Hematopoietic multipotent progenitor cell (in vitro differentiated cells): ENCODE results near the gene TPBGL. TPM values are rescaled to one million over a fixed set of nuclear protein-coding genes. Genes with fewer than 3 reads are reported as not detected.

Source experiments
- DNase-seq, 3 donors: peaks; one replicate each; pipeline ENCODE4 v3.0.0-alpha.2; 2011 to 2015; ENCODE audit warnings: low read depth in 2 of 3, low spot score in 2 of 3
- total RNA-seq: library from RNA; depleted of rRNA; stranded (reverse); fragments of >200 nt; gene quantifications from one replicate; pipeline ENCODE4 v1.2.3, GENCODE V29; 2012

The TPBGL gene
- total RNA-seq, 1 donor = under 0.01 TPM

DNA sequence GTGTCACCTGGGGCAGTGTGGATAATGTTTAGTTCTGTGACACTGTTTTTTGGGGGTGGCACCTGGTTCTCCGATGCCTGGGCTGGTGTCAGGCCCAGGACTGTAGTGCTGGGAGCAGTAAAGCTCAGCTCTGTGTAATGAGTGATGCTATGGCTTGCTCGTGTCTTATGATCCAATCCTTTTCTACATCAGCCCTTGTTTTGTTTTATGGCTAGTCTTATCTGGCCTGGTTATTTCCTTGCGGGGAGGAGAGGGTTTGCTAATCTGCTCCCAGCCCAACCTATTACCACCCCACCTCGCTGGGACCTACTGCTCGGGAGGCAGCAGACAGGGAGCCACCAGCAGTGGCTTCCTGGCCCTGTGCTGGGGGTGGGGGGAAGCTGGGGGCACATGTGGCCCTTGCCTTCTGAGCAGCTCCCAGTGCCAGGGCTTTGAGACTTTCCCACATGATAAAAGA is 35.0 kb upstream of the TPBGL start:
- no peak for DNase-seq

DNA sequence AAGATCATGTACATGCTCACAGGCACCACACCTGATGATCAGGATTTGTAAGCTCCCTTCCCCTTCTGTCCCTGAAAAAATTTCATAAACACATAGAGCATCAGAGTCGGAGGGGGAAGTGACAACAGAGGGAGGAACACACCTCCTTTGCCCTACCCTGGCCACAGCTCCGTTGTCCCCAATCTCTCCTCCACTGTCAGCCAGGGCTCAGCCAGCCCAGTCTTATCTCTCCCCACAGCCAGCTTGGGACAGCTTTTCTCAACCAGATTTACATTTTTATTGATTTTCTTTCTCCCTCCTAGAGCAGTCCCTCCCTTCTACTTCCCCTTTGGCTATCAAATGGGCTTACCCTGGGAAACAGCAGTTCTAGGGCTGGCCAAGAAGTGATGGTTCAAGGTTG is 32.1 kb upstream of the TPBGL start:
- no peak for DNase-seq

DNA sequence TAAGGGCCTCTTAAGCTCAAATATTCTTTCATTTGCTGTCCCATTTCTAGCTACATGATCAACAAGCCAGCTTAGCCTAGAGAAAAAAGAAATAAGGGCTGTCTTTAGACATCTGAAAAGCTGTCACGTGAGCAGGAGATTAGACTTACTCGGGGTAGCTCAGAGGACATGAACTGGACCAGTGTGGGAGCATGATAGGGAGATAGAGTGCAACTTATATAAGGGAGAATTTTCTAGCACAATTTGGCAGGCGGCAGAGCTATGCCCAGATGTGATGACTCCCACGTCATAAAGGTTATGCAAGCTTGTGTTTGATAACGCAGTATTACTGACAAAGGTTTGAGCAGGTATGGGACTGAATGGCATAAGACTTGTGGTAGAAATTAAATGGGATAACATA is 28.2 kb upstream of the TPBGL start:
- DNase-seq = no peak

DNA sequence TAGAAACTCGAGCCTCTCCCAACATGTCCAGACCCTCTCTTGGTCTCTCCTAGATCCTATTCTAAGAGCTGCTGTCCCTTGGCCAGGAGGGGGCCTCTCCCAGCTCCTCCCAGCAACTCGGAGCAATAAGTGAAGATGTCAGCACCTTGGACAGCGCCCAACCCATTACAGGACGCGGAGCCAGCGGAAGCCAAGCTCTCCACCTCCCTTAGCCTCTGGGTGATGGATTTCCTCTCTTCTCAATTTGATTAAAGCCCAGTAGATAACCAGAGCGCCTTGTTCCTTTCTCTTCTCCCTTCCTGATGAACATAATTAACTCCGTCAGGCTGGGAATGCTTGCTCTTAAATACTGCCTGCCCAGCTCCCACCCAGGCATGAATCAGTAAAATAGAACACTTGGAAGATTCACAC is 26.2 kb upstream of the TPBGL start:
- DNase-seq = peak; percentile 50 to 94 (median 85)

DNA sequence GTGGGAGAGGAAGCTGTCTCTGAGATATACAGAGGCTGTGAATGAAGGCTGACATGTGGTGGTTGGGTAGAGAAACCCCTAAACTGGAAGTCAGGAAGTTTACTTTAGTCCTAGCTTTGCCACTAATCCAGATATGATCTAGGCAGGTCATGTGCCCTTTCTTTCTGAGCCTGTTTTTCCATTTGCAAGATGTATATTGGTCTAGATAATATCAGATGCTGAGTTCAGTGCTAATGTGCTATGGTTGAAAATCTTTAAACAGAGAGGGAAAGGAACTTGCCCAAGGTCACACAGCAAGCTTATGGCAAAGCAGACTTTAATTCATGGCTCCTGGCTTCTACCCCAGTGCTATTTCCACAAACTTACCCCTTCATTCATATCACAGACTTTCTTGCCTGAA is 25.7 kb upstream of the TPBGL start:
- DNase-seq = no peak

DNA sequence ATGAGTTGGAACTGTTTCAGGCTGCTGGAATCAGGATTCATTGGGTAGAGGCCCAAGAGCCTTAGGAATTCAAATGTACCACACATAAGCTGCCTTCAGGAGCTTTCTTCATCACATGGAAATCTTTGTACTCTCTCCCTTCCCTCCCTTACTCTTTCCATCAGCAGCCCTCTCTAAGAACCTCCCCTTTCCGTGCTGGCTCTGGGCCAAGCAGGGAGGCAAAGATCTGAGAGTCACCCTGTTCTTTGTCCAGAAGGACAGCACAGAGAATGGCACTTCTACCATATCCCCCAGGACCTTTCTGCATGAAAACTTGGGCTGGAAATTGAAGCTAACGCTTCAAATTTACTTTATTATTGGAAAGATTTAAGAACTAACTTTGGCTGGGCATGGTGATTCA is 20.7 kb upstream of the TPBGL start:
- DNase-seq = no peak

DNA sequence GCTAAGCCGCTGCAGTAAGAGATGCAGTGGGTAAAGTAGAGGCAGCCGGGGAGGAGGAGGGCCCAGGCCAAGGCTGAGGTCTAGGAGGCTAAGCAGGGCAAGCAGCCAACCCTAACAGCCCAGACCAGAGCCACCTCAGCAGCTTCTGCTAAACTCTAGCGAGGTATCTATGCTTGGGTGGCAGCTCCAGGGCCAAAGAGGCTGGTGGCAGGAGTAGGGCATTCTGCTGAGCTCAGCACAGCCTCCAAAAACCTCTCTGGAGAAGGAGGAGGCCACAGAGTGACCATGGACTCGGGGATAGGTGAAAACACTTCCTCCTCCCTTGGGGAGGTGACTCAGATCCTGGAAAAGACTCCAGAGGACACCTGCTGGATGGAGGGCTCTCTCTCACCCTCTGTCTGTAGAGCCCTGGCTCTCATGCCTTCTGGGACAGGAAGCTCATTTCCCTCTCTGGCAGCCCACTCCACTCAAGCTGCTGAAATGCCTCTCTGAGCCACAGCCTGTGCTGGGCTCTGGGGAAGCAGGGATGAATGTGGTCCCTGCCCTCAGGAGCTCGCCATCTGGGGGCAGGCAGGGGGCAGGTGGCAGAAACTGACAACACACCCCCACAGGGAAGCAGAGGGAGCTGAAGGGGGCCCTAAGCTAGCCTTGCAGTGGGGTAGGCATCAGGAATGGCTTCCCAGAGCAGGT is 16.5 kb upstream of the TPBGL start:
- DNase-seq = no peak

DNA sequence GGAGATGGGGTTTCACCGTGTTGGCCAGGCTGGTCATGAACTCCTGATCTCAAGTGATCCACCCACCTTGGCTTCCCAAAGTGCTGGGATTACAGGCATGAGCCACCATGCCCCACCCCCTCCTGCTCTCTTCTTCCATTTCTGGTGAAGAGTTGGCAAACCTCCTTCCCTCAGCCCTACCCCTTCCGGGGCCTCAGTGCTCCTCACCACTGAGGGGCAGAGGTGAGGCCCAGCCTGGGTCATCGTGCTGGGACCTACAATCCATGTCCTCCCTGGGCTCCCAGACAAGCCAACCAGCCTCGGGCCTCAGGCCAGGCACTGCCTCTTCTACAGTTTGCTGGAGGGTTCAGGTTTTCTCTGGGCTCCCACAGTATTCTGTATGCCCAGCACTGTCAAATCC is 14.8 kb upstream of the TPBGL start:
- no peak for DNase-seq

DNA sequence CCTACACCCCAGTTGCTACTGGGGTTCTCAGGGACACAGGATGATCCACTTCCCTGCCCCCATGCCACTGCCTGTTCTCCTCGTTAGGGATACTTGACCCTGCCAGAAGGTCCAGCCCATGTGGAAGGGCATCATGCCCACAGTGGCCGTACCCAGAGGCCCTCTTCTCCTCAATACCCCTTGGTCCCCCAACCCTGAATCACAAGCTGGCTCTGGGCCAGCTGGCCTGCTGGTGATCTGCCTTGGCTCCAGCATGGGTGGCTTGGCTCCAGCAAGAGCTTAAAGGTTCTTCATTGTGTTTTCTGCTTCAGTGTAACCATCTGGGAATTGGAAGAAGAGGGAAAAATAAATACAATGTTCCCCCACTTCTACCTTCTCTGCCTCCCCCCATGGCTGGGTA is 11.1 kb upstream of the TPBGL start:
- no peak for DNase-seq

DNA sequence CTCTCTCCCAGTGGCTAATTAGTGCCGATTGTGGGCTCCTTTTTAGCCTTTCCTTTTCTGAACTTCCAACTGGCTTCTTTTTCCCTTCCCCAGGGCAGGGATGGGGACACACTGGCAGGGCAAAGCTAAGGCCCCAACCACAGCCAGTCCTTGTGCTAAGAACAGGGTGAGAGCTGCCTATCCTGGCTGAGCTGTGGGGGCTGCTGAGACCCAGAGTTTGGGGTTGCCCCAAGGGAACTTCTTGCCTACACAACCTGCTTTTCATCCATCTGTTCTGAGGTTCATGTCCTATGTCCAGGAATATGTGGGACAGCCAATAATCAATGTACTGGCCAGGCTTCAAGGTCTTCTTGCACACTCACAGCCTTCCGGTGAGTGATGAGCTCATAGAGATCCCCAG is 10.0 kb upstream of the TPBGL start:
- DNase-seq = no peak

DNA sequence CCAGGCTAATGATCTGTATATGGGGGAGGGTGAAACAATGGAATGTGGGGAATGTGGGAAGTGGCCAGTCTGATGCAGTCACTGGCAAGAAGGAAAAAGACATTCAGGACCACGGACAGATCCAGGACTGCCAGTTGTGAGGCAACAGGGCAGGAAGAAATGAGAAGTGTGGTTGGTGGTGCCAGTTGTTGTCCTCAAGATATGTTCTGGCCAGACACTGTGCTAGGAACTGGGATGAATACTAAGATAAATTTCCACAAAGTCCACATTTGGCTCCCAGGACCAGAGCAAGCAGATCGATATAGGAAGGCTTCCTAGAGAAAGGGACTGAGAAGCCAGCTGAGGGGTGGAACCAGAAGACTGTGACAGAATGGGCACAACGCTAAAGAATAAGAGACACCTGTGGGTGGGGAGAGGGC is 6.8 kb upstream of the TPBGL start:
- DNase-seq = peak in 2 of 3 donors; percentile 31 to 76

DNA sequence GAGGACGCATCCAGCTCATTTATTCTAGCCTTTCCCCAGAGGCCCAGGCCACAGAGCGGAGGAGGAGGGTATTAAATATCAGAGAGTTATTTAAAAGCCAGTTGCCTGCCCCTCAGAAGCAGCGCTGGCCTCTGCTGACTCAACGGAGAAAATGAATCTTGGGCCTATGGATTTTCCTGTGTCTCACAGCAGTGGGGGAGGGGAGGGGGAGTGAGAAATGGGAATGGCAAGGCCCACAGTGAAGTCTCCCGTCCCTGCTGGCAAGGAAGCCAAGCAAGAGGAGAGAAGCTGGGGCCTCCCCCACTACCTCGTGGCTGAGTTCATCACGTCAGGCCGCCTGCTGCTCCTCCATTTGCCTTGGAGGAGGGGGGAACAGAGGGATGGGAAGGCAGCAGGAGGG is 4.5 kb upstream of the TPBGL start:
- no peak for DNase-seq

DNA sequence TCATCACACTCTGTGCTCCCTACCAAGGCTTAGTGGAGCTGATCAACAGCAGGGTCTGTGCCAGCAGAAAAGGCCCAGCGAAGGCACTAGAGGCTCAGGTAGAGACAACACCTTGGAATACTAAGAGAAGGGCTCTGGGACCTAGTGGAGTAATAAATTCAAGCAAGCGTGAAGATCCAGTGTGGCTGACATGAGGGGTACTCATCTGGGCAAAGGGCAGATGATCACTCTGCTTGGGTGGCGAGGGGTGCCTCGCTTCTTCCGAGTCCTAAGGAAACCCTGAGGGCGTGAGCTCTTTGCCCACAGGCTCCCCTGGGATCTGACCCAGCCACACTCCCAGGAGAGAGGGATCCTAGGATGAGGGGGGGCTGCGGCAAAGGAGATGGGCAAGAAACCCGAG is 3.5 kb upstream of the TPBGL start:
- no peak for DNase-seq

DNA sequence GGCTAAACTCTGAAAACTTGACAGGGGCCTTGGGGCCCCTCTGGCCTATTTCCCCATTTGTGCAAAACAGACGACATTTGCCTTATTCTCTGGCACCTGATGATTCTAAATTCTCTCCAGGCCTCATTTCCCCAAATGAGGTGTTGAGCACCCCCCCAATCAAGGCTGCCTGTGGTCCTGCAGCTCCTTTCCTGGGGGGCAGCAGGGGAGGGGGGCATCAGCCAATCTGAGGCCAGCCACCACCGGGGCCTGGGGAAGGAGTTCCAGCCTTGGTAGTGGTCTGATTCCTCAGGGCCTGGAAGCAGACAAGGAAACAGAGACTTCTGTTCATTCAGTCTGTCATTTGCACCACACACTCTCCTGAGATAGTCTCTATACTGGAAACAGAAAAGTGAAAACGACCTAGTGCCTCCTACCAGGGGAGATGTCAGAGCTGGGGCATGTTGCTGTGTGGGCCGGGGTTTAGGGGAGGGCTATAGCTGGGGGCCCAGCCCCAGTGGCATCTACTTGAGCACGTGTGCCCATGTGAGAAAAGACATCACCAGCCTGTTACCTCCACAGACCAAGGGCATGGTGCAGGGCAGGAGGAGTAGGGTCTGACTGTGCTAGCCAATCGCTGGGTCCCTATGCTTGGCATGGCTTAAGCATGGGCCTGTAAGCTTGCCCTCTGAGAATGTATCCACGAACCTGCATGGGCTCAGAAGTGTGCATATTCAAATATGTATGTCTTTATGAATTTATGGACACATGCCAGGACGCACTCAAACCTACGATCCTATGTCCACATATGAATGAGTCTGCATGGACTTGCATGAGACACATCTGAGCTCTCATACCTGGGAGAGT is 1.8 kb upstream of the TPBGL start:
- no peak for DNase-seq

DNA sequence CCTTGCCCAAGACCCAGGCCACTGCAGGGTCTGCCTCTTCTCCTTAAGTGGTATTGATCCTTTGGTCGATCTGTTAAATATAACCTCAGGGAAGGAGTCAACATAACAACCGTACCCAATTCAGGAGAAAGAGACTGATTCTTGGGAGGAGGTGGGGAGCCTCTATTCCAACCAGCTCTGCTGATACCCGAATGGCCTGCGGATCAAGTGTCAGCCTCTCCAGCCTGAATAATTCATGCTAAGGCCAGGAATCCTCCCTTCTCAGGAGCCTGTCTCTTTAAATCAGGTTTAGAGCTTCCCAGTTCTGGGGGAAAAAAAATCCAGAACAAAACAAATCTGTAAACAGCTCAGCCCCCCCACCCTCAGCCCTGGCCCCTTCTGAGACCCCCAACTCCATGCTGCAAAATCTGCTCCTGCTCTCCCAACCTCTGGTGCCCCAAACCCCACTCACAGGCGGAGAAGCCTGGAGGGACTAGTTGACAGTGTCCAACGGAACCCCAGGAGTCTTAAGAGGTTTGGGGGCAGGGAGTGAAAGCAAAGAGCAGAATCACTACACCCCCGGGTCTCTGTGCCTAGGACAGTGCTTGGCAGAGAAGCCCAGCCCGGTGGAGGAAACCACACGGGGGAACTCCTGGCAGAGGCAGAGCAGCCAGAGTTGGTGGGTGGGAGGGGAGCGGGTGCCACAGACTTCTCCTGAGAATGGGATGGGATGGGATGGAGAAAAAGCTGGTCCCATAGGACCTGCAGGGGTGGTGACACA is 863 bp upstream of the TPBGL start:
- no peak for DNase-seq

DNA sequence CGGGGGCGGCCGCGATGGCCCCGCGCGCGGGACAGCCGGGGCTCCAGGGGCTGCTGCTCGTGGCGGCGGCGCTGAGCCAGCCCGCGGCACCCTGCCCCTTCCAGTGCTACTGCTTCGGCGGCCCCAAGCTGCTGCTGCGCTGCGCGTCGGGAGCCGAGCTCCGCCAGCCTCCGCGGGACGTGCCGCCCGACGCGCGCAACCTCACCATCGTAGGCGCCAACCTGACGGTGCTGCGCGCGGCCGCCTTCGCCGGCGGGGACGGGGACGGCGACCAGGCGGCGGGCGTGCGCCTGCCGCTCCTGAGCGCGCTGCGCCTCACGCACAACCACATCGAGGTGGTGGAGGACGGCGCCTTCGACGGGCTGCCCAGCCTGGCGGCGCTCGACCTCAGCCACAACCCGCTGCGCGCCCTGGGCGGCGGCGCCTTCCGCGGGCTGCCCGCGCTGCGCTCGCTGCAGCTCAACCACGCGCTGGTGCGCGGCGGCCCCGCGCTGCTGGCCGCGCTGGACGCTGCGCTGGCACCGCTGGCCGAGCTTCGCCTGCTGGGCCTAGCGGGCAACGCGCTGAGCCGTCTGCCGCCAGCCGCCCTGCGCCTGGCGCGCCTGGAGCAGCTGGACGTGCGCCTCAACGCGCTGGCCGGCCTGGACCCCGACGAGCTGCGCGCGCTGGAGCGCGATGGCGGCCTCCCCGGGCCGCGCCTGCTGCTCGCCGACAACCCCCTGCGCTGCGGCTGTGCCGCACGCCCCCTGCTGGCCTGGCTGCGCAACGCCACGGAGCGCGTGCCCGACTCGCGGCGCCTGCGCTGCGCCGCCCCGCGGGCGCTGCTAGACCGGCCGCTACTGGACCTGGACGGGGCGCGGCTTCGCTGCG is 697 bp downstream of the TPBGL start:
- DNase-seq = peak; percentile 80 to 92 (median 82)

DNA sequence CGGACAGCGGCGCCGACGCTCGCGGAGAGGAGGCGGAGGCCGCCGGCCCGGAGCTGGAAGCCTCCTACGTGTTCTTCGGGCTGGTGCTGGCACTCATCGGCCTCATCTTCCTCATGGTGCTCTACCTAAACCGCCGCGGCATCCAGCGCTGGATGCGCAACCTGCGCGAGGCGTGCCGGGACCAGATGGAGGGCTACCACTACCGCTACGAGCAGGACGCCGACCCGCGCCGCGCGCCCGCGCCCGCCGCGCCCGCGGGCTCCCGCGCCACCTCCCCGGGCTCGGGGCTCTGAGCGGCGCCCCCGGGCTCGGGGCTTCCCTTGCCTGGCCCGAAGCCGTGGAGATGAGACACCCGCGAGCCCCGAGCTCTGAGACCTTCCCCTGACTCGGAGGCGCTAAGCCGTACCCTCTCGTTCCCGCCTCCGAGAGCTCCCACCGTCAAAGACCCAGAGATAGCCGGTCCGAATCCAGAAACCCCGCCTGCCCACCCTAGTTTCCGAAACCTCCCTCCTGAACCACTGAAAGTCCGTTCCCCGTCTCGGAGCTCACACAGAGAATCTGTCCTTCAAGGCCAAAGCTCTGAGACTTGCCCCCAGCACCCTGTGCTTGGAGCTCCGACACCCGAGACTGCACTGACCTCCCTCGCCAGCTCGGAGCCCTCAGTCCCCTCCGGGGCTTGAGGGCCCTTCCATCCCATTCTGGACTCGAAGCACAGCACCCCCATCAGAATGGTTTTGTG is 1.5 kb downstream of the TPBGL start:
- no peak for DNase-seq

DNA sequence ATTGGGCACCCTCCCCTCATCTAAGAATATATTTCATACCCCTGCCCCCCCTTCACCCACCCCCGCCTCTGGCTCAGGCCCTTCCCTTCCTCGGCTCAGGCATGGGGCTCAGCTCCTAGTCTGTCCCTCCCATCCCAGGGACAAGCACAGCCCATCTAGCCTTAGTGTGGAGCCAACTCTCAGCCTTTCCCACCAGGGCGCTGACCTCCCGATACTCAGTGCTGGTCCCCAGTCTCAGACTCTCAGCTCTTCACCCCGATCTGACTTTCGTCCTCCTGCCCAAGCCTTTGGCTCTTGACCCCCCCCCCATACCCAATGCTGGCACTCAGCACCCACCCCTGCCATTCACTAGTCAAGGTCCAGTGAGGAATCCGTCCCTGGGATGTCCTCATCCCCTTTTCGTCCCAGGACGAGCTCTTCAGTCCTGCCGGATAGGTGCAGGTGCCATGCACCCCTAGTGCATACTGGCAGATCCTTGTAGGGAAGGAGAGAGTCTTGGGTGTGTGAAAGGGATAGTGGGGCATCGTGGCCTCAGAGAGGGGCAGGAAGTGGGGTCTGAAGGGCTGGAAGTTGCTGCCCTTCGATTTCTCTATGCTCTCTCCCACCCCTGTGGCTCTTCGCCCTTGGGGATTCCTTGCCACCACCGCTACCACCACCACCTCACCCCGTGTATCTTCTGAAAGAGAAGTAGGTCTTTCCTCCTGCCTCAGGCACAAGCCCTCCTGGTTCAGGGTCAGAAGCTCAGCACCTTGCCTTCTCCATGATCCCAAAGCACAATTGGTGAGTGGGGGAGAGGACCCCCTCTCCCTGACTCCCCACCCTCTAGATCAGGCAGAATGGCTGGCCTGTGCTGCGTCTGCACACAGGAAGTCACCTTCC is 2.4 kb downstream of the TPBGL start:
- DNase-seq = no peak
